Measurements from ENCODE around the gene SNRK. TPM values are rescaled to one million over a fixed set of nuclear protein-coding genes. Genes with fewer than 3 reads are reported as not detected.

Gene SNRK
- total RNA-seq, 1 experiment from 2014 or later = 12.7 TPM

- Histone ChIP-seq H3K4me3 (replicated peaks in 1 of 2; ENCODE audit: low read depth in 1 of 2, low read length in 2 of 2) (no peak overlapping the region), H3K9me2 (ENCODE audit: insufficient read depth) (no peaks in the 10 kb centered on the region), H3K79me2 (ENCODE audit: insufficient read depth, low read length) (no peaks in the 10 kb centered on the region), H2AFZ (ENCODE audit: low read depth, low read length, poor library complexity, severe bottlenecking) (no peak overlapping the region), H3K27me3 (ENCODE audit: insufficient read depth, low read length) (no peaks in the 10 kb centered on the region), H3K9ac (ENCODE audit: low read length) (no peak overlapping the region), H4K20me1 (ENCODE audit: insufficient read depth) (no peaks in the 10 kb centered on the region), H3K9me3 (ENCODE audit: control insufficient read depth in 1 of 2, insufficient read depth in 1 of 2, low read depth in 1 of 2, low read length in 2 of 2) (no peaks in the 10 kb centered on the region), H3K27ac (ENCODE audit: low read depth, low read length) (no peak overlapping the region), H3K36me3 (ENCODE audit: control insufficient read depth in 1 of 2, insufficient read depth in 2 of 2, low read length in 2 of 2) (no peaks in the 10 kb centered on the region), H3K4me1 (ENCODE audit: control insufficient read depth in 1 of 2, insufficient read depth in 2 of 2, low read length in 2 of 2) (no peaks in the 10 kb centered on the region), H3K4me2 (ENCODE audit: low read length) (no peak overlapping the region)
- DNase-seq (ENCODE audit: low read depth, low spot score) = no peak
- POLR2A ChIA-PET = no interaction called here
- intact Hi-C loops (cut with micrococcal nuclease) = no loop called here
- CTCF ChIA-PET = no interaction called here
- RAD21 ChIA-PET (ENCODE audit: low non-redundant PET in 1 of 2, low total read pairs in 2 of 2, uncharacterized antibody in 2 of 2, unreplicated experiment in 2 of 2) = no interaction called here
- BruUV-seq (replicated peaks) = no TSS peak
- ATAC-seq = no peak
- TF ChIP-seq ZNF274 (IDR thresholded peaks at IDR 0.05; ENCODE audit: low read depth, low read length) (no peak), YY1 (IDR thresholded peaks at IDR 0.05; ENCODE audit: extremely low read depth, insufficient replicate concordance, low read depth, low read length) (no peak), SIN3A (IDR thresholded peaks at IDR 0.05; ENCODE audit: low read depth) (no peak)
These were observed 103.9 kb downstream of the SNRK start for GRCh38 chr3:43390255-43390588.

DNA sequence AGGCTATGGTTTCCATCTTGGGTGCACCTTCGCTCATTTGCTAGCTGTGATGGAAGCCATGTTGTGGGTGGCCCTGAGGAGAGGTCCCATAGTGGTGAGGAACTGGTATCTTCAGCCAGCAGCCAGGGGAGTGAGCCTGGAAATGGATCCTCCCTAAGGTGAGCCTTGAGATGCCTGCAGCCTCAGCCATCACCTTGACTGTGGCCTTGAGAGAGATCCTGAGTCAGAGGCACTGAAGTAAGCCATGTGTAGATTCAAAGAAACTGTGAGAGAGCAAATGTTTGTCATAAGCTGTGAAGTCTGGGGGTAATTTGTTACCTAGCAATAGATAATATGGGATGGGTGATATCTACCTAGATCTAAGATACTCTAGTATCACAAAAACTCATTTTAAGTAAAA, 105.3 kb downstream of the SNRK start:
- intact Hi-C loops (cut with micrococcal nuclease) = no loop called here
- Histone ChIP-seq H3K27me3 (ENCODE audit: insufficient read depth, low read length) (no peaks in the 10 kb centered on the region), H3K4me1 (ENCODE audit: control insufficient read depth in 1 of 2, insufficient read depth in 2 of 2, low read length in 2 of 2) (no peaks in the 10 kb centered on the region), H3K27ac (ENCODE audit: low read depth, low read length) (no peak overlapping the region), H3K79me2 (ENCODE audit: insufficient read depth, low read length) (no peaks in the 10 kb centered on the region), H3K4me2 (ENCODE audit: low read length) (no peak overlapping the region), H3K4me3 (replicated peaks in 1 of 2; ENCODE audit: low read depth in 1 of 2, low read length in 2 of 2) (no peak overlapping the region), H3K9me2 (ENCODE audit: insufficient read depth) (no peaks in the 10 kb centered on the region), H2AFZ (ENCODE audit: low read depth, low read length, poor library complexity, severe bottlenecking) (no peak overlapping the region), H3K36me3 (ENCODE audit: control insufficient read depth in 1 of 2, insufficient read depth in 2 of 2, low read length in 2 of 2) (no peaks in the 10 kb centered on the region), H3K9ac (ENCODE audit: low read length) (no peak overlapping the region), H4K20me1 (ENCODE audit: insufficient read depth) (no peaks in the 10 kb centered on the region), H3K9me3 (ENCODE audit: control insufficient read depth in 1 of 2, insufficient read depth in 1 of 2, low read depth in 1 of 2, low read length in 2 of 2) (no peaks in the 10 kb centered on the region)
- CTCF ChIA-PET = no interaction called here
- POLR2A ChIA-PET = no interaction called here
- ATAC-seq = no peak
- DNase-seq (ENCODE audit: low read depth, low spot score) = no peak
- no TSS peak for BruUV-seq (replicated peaks)
- RAD21 ChIA-PET (ENCODE audit: low non-redundant PET in 1 of 2, low total read pairs in 2 of 2, uncharacterized antibody in 2 of 2, unreplicated experiment in 2 of 2) = no interaction called here
- TF ChIP-seq REST (IDR thresholded peaks at IDR 0.05; ENCODE audit: low read depth) (no peak), CBX3 (IDR thresholded peaks at IDR 0.05; ENCODE audit: low read depth) (no peak), EGR1 (IDR thresholded peaks at IDR 0.05; ENCODE audit: low read depth) (no peak), MAX (IDR thresholded peaks at IDR 0.05) (no peak), CEBPB (IDR thresholded peaks at IDR 0.05; ENCODE audit: low read depth) (no peak), POLR2A (IDR thresholded peaks at IDR 0.05; ENCODE audit: borderline replicate concordance, extremely low read depth, insufficient read depth, insufficient read length) (no peak), ZFX (IDR thresholded peaks at IDR 0.05) (no peak), YY1 (IDR thresholded peaks at IDR 0.05; ENCODE audit: extremely low read depth, insufficient replicate concordance, low read depth, low read length) (no peak), RAD21 (IDR thresholded peaks at IDR 0.05; ENCODE audit: low read depth) (no peak), SP1 (IDR thresholded peaks at IDR 0.05; ENCODE audit: low read depth) (no peak), SIN3A (IDR thresholded peaks at IDR 0.05; ENCODE audit: low read depth) (no peak), ELF1 (IDR thresholded peaks at IDR 0.05; ENCODE audit: borderline replicate concordance, low read depth) (no peak), EZH2phosphoT487 (IDR thresholded peaks at IDR 0.05; ENCODE audit: borderline replicate concordance) (no peak), CTCF (IDR thresholded peaks at IDR 0.05 in 2 of 3, conservative IDR thresholded peaks at IDR 0.05 in 1 of 3; ENCODE audit: borderline replicate concordance in 1 of 3, insufficient read depth in 1 of 3, low read depth in 2 of 3, low read length in 2 of 3) (no peak), POLR2AphosphoS5 (IDR thresholded peaks at IDR 0.05; ENCODE audit: low read depth, low read length) (no peak), FOSL1 (IDR thresholded peaks at IDR 0.05; ENCODE audit: low read depth) (no peak)
- TF ChIP-seq, protein P1, sequence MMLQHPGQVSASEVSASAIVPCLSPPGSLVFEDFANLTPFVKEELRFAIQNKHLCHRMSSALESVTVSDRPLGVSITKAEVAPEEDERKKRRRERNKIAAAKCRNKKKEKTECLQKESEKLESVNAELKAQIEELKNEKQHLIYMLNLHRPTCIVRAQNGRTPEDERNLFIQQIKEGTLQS (IDR thresholded peaks at IDR 0.05) = no peak

Measured in HCT116 (cell line).